HepG2 (cell line): Measurements from ENCODE around the gene ANXA6. TPM values are rescaled to one million over a fixed set of nuclear protein-coding genes. Genes with fewer than 3 reads are reported as not detected.

Experiments
- AHR ChIP-seq: IDR thresholded peaks from 2 replicates; pipeline ENCODE4 v1.6.1; 2018; ENCODE audit warnings: missing genetic modification reagents, missing compliant biosample characterization
- KMT2A ChIP-seq: sonication (generic); formaldehyde crosslinking; IDR thresholded peaks from 2 replicates; pipeline ENCODE4 v1.4.0; 2020; ENCODE audit warnings: missing genetic modification reagents
- MAF1 ChIP-seq: sonication (generic); formaldehyde crosslinking; IDR thresholded peaks from 2 replicates; pipeline ENCODE4 v1.5.0; 2020; ENCODE audit warnings: missing genetic modification reagents, borderline replicate concordance
- NR0B2 ChIP-seq: sonication (generic); formaldehyde crosslinking; IDR thresholded peaks from 2 replicates; pipeline ENCODE4 v1.4.0; 2020; ENCODE audit warnings: mild to moderate bottlenecking, missing genetic modification reagents
- PAF1 ChIP-seq: IDR thresholded peaks from 2 replicates; pipeline ENCODE4 v1.6.1; 2016; ENCODE audit warnings: missing genetic modification reagents, missing compliant biosample characterization
- PHF20 ChIP-seq: sonication (generic); formaldehyde crosslinking; IDR thresholded peaks from 2 replicates; pipeline ENCODE4 v1.5.0; 2020; ENCODE audit warnings: mild to moderate bottlenecking, missing genetic modification reagents
- TAF15 ChIP-seq: fragments of 200-400 bp; formaldehyde crosslinking; IDR thresholded peaks from one replicate; pipeline ENCODE4 v1.6.1; 2018; ENCODE audit warnings: mild to moderate bottlenecking, low read depth, low read length; ENCODE audit not compliant: poor library complexity, severe bottlenecking
- ZBTB49 ChIP-seq: sonication (generic); formaldehyde crosslinking; IDR thresholded peaks from 2 replicates; pipeline ENCODE4 v1.4.0; 2020; ENCODE audit warnings: missing genetic modification reagents, borderline replicate concordance
- ZFX ChIP-seq: sonication (generic); formaldehyde crosslinking; IDR thresholded peaks from 2 replicates; pipeline ENCODE4 v1.4.0; 2020; ENCODE audit warnings: mild to moderate bottlenecking, low read depth, missing genetic modification reagents, moderate library complexity
- ZNF484 ChIP-seq: sonication (generic); formaldehyde crosslinking; IDR thresholded peaks from 2 replicates; pipeline ENCODE4 v1.5.1; 2020; ENCODE audit warnings: mild to moderate bottlenecking, low read depth, missing genetic modification reagents, borderline replicate concordance
- ZNF589 ChIP-seq: sonication (generic); formaldehyde crosslinking; conservative IDR thresholded peaks from 2 replicates; pipeline ENCODE4 v1.8.0; 2022; ENCODE audit warnings: mild to moderate bottlenecking, moderate library complexity, missing genetic modification reagents
- ZNF891 ChIP-seq: sonication (generic); formaldehyde crosslinking; IDR thresholded peaks from 2 replicates; pipeline ENCODE4 v1.5.0; 2020; ENCODE audit warnings: mild to moderate bottlenecking, missing genetic modification reagents
- ZSCAN22 ChIP-seq: sonication (generic); formaldehyde crosslinking; IDR thresholded peaks from 2 replicates; pipeline ENCODE4 v1.4.0; 2020; ENCODE audit warnings: mild to moderate bottlenecking, missing genetic modification reagents
- polyA plus RNA-seq, 8 experiments: library from polyadenylated mRNA; depleted of rRNA in 3 of 8; stranded (reverse) in 7 of 8; unstranded in 1 of 8; fragments of >200 nt; fragmentation: Illumina TruSeq in 4 of 8; extraction: Trizol in 4 of 8; gene quantifications; 2 replicates each; pipeline versions ENCODE4 v1.2.1 to v1.2.3, GENCODE V29; 2011 to 2016; ENCODE audit warnings: low read depth in 4 of 8, missing spikeins in 1 of 8, mixed read lengths in 1 of 8; ENCODE audit not compliant: insufficient read depth in 1 of 8
- total RNA-seq, 5 experiments: library from RNA; depleted of rRNA; stranded (reverse); fragments of >200 nt; fragmentation: Illumina TruSeq; extraction: Trizol; gene quantifications; 2 replicates each; pipeline ENCODE4 v1.2.3, GENCODE V29; 2016; ENCODE audit warnings: low read depth in 1 of 5
- TF ChIP-seq, protein P1 (sequence below): sonication (generic); formaldehyde crosslinking; IDR thresholded peaks from 2 replicates; pipeline ENCODE4 v1.8.0; 2022; ENCODE audit warnings: missing genetic modification reagents, mild to moderate bottlenecking, inconsistent platforms, borderline replicate concordance
- TF ChIP-seq, protein P2 (sequence below): sonication (generic); formaldehyde crosslinking; IDR thresholded peaks from 2 replicates; pipeline ENCODE4 v1.4.0; 2020; ENCODE audit warnings: missing genetic modification reagents, borderline replicate concordance
- TF ChIP-seq, protein P3 (sequence below): sonication (generic); formaldehyde crosslinking; IDR thresholded peaks from 2 replicates; pipeline ENCODE4 v1.9.0; 2022; ENCODE audit warnings: low read depth, missing genetic modification reagents

The ANXA6 gene
- total and polyA plus RNA-seq, 2 of the 13 experiments (the other 11 are each of a cell fraction or from before 2014, with no cell fraction given) = 103 to 125 TPM

DNA sequence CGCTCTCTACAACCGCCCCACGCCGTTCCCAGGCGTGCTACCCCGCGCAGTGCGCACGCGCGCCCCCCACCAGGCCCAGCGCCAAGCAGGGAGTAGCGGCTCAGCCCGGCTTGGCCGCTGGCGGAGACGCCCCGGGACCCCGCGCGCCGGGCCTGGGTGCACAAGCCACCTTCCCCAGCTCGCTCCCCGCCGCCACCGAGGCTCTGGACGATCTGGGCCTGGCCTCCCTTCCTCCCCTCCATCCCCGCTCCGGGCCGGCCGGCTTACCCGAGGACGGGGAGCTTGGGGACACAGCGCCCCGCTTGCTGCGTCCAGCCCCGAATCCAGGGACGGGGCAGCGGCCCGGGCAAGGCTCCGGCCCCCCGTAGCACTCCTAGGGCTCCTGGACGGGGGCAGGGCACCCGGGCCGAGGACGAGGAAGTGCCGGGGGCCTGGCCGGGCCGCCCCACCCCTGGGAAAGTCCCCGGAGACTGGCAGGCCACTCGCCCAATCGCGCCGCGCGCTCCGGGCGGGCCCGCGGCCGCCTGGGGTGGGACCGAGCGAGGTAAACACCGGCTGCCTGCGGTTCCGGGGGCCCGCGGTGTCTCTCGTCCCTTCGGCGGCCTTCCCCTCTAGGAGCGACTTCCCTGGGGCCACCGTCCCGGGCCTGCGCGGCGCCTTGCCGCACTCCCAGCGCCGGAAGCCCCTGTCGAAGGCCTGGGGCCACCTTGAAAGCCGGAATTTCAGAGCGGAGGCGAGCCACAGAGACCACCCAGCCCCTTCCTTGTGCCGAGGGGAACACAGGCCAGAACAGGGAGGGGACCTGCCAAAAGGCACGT, 76.8 kb downstream of the ANXA6 start, which contains the start of gene TNIP1 (continued):
- TF ChIP-seq PHF20 (CRISPR knock-in tag) (peak; percentile 74; the same call in 1 of the 2 replicates), NR0B2 (CRISPR knock-in tag) (peak; percentile 80; the same call in 1 of the 2 replicates), ZNF484 (CRISPR knock-in tag) (no peak), ZFX (CRISPR knock-in tag) (peak; percentile 99), MAF1 (CRISPR knock-in tag) (no peak; the same call in 1 of the 2 replicates), AHR (CRISPR knock-in tag) (peak; percentile 12; the same call in 1 of the 2 replicates), ZNF891 (no peak), ZBTB49 (CRISPR knock-in tag) (no peak), ZSCAN22 (CRISPR knock-in tag) (no peak; the same call in 1 of the 2 replicates), KMT2A (CRISPR knock-in tag) (peak; percentile 68), TAF15 (peak; percentile 44), PAF1 (CRISPR knock-in tag) (no peak), ZNF589 (CRISPR knock-in tag) (peak; percentile 26; the same call in 1 of the 2 replicates)
- TF ChIP-seq, protein P1, sequence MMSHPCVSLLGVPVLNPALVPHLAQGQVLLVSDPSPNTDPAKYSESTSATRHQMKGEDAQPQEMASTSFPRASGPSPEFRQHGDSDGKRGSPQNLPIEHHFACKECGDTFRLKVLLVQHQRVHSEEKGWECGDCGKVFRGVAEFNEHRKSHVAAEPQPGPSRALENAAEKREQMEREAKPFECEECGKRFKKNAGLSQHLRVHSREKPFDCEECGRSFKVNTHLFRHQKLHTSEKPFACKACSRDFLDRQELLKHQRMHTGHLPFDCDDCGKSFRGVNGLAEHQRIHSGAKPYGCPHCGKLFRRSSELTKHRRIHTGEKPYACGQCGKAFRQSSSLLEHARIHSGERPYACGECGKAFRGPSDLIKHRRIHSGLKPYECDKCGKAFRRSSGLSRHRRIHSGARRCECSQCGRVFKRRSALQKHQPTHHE (CRISPR knock-in tag) = peak; percentile 55; the same call in 1 of the 2 replicates
- TF ChIP-seq, protein P2, sequence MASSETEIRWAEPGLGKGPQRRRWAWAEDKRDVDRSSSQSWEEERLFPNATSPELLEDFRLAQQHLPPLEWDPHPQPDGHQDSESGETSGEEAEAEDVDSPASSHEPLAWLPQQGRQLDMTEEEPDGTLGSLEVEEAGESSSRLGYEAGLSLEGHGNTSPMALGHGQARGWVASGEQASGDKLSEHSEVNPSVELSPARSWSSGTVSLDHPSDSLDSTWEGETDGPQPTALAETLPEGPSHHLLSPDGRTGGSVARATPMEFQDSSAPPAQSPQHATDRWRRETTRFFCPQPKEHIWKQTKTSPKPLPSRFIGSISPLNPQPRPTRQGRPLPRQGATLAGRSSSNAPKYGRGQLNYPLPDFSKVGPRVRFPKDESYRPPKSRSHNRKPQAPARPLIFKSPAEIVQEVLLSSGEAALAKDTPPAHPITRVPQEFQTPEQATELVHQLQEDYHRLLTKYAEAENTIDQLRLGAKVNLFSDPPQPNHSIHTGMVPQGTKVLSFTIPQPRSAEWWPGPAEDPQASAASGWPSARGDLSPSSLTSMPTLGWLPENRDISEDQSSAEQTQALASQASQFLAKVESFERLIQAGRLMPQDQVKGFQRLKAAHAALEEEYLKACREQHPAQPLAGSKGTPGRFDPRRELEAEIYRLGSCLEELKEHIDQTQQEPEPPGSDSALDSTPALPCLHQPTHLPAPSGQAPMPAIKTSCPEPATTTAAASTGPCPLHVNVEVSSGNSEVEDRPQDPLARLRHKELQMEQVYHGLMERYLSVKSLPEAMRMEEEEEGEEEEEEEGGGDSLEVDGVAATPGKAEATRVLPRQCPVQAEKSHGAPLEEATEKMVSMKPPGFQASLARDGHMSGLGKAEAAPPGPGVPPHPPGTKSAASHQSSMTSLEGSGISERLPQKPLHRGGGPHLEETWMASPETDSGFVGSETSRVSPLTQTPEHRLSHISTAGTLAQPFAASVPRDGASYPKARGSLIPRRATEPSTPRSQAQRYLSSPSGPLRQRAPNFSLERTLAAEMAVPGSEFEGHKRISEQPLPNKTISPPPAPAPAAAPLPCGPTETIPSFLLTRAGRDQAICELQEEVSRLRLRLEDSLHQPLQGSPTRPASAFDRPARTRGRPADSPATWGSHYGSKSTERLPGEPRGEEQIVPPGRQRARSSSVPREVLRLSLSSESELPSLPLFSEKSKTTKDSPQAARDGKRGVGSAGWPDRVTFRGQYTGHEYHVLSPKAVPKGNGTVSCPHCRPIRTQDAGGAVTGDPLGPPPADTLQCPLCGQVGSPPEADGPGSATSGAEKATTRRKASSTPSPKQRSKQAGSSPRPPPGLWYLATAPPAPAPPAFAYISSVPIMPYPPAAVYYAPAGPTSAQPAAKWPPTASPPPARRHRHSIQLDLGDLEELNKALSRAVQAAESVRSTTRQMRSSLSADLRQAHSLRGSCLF = 0 out of 2 replicates have a peak, but pooled peaks have one; percentile 72
- TF ChIP-seq, protein P3, sequence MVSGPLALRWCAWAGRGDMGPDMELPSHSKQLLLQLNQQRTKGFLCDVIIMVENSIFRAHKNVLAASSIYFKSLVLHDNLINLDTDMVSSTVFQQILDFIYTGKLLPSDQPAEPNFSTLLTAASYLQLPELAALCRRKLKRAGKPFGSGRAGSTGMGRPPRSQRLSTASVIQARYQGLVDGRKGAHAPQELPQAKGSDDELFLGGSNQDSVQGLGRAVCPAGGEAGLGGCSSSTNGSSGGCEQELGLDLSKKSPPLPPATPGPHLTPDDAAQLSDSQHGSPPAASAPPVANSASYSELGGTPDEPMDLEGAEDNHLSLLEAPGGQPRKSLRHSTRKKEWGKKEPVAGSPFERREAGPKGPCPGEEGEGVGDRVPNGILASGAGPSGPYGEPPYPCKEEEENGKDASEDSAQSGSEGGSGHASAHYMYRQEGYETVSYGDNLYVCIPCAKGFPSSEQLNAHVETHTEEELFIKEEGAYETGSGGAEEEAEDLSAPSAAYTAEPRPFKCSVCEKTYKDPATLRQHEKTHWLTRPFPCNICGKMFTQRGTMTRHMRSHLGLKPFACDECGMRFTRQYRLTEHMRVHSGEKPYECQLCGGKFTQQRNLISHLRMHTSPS (CRISPR knock-in tag) = peak; percentile 25; the same call in 1 of the 2 replicates
